Effector memory CD8-positive, alpha-beta T cell (primary cell): ENCODE data around the gene LILRA5.
"Not testable (repeated sequence)": the region's sequence is repeated elsewhere in the genome, so short reads cannot be mapped to it uniquely, and the experiment has no call there.

ENCODE experiments used
- ATAC-seq: fragments of 150-1000 bp; cut with Tn5 transposase; replicated peaks from 2 replicates; pipeline ENCODE4 v1.10.0; 2021; ENCODE audit warnings: mild to moderate bottlenecking, moderate library complexity
- DNase-seq, 3 experiments: peaks; one replicate each; pipeline ENCODE4 v3.0.0; 2021
- H3K27ac Mint-ChIP-seq, 2 donors: one replicate each; pipeline ENCODE4 v1.8.0; 2022; ENCODE audit warnings: mild to moderate bottlenecking in 2 of 2, mixed read lengths in 2 of 2, moderate library complexity in 2 of 2
- H3K27me3 Mint-ChIP-seq, 2 donors: one replicate each; pipeline ENCODE4 v1.8.0; 2022; ENCODE audit warnings: mixed read lengths in 2 of 2
- H3K36me3 Mint-ChIP-seq: one replicate; pipeline ENCODE4 v1.8.0; 2022; ENCODE audit warnings: mild to moderate bottlenecking, moderate library complexity, mixed read lengths; ENCODE audit not compliant: insufficient read depth
- H3K4me1 Mint-ChIP-seq, 2 donors: one replicate each; pipeline ENCODE4 v1.8.0; 2022; ENCODE audit warnings: low read depth in 2 of 2, mixed read lengths in 2 of 2
- H3K4me3 Mint-ChIP-seq, 2 donors: one replicate each; pipeline ENCODE4 v1.8.0; 2022; ENCODE audit warnings: mild to moderate bottlenecking in 2 of 2, mixed read lengths in 2 of 2, moderate library complexity in 2 of 2
- H3K9me3 Mint-ChIP-seq, 2 donors: one replicate each; pipeline ENCODE4 v1.8.0; 2022; ENCODE audit warnings: mixed read lengths in 2 of 2

LILRA5 gene

DNA sequence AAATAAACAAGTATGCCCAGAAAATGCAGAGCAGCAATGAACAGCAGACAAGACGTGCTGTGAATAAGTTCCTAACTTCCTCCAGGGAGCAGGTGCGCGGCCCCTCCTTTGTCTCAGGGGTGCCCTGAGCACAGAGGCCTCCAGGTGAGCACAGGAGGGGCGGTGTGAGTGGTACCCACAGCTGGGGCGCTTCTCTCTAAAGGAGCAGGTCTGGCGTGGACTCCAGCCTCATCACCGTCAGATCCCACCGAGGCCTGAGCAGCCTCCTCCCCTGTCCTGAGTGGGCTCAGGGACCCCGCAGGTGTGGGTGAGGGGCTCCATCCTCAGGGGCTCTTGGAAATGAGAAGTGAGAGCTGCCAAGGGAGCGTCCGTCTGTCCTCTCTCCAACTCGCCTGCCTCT lies 3.2 kb downstream of the LILRA5 start:
- Mint-ChIP-seq H3K36me3 (peaks cover 4% of the 10 kb centered on the region), H3K9me3 (no peaks in the 10 kb centered on the region), H3K27ac (no peak overlapping the region), H3K27me3 (peaks cover 47 to 80% of the 10 kb centered on the region in 2 donors), H3K4me1 (peaks cover 0 to 6% of the 10 kb centered on the region in 2 donors), H3K4me3 (no peak overlapping the region)
- DNase-seq, result no peak
- ATAC-seq, result no peak

DNA sequence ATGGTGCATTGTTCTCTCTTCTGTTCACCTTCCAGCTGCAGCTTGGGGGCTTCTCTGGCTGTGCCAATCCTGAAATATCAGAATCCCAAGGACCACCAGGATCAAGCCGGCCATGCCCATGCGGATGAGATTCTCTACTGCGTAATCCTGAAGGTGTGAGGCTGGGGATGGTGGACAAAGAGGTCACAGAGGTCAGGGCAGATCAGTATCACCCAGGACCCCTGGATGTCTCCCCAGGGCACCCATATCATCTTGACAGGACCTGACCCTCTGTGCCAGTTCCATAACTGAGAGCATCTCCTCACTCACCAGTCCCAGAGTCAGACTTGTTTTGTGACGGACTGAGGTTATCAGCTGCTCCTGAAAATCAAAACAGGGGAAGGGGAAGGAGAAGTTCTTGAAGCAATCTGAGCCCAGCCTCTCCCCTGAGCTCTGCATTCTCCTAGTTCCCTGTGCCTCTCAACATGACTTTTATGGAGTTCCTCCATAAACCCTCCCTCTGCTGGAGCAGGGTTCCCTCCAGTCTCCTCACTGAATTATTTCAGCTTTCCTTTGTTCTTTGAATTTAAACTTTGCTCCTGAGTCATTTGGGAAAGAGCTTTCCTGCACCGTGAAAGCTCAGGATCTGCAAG lies 5.5 kb downstream of the LILRA5 start:
- H3K9me3 Mint-ChIP-seq, result no peaks in the 10 kb centered on the region

DNA sequence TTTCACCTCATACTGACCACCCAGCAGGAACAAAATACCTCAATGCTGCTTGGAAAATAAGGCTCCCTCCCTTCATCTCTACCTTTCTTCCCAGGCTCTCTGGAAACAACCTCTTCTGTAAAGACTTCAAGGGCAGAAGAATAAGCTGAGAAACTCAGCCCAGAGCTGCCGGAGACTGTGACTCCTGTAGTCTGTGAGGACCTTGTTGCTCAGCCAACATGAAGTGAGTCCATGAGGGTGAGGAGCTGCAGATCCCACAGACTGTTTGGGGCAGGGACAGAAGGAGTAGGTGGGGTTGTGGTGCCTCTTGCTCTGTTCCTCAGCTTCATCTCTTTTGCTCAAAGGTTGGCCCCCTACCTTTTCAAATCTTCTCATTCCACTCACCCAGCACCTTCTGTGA lies 7.8 kb downstream of the LILRA5 start:
- ATAC-seq, result no peak
- peaks cover 8% of the 10 kb centered on the region for H3K36me3 Mint-ChIP-seq
- H3K4me1 Mint-ChIP-seq, result peaks cover 0 to 14% of the 10 kb centered on the region in 2 donors
- H3K27ac Mint-ChIP-seq, result no peak overlapping the region
- no peak overlapping the region for H3K4me3 Mint-ChIP-seq
- DNase-seq, result no peak
- no peaks in the 10 kb centered on the region for H3K9me3 Mint-ChIP-seq
- peaks cover 30 to 45% of the 10 kb centered on the region in 2 donors for H3K27me3 Mint-ChIP-seq

More for the DNA sequence above, 5.5 kb downstream of the LILRA5 start:
- DNase-seq (no peak), ATAC-seq (no peak)
- peaks cover 0 to 14% of the 10 kb centered on the region in 2 donors for H3K4me1 Mint-ChIP-seq
- H3K27ac Mint-ChIP-seq, result no peak overlapping the region
- H3K4me3 Mint-ChIP-seq, result no peak overlapping the region
- H3K36me3 Mint-ChIP-seq, result peaks cover 6% of the 10 kb centered on the region
- H3K27me3 Mint-ChIP-seq, result peaks cover 38 to 57% of the 10 kb centered on the region in 2 donors

GRCh38 chr19:54302257-54302656 lies 10.7 kb downstream of the LILRA5 start:
- no peak for DNase-seq
- Mint-ChIP-seq H3K4me1 (peaks cover 0 to 16% of the 10 kb centered on the region in 2 donors), H3K36me3 (peaks cover 6% of the 10 kb centered on the region), H3K27ac (no peak overlapping the region), H3K9me3 (no peaks in the 10 kb centered on the region), H3K27me3 (peaks cover 29 to 55% of the 10 kb centered on the region in 2 donors), H3K4me3 (no peak overlapping the region)
- ATAC-seq, result no peak

DNA sequence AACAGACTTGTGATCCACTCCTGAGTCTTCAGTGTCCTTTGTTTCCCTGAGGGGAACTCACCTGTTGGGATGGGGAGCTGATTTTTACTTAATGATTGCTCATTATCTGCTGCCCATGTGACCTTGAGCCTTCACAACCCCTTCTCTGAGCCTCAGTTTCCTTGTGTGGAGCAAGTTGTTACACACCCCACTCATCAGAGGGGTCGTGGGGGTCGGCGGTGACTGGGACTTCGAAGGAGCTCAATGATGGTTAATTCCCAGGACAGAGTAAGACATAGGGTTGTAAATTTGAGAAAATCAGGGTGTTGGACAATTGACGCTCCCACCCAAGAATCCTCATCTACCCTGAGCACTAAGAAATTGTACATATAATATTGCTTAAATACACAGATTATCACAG lies 13.5 kb downstream of the LILRA5 start:
- Mint-ChIP-seq H3K27me3 (peaks cover 21 to 40% of the 10 kb centered on the region in 2 donors), H3K36me3 (peaks cover 3% of the 10 kb centered on the region), H3K4me3 (no peak overlapping the region), H3K4me1 (peaks cover 0 to 9% of the 10 kb centered on the region in 2 donors), H3K9me3 (no peaks in the 10 kb centered on the region), H3K27ac (no peak overlapping the region)
- ATAC-seq (no peak), DNase-seq (no peak)

DNA sequence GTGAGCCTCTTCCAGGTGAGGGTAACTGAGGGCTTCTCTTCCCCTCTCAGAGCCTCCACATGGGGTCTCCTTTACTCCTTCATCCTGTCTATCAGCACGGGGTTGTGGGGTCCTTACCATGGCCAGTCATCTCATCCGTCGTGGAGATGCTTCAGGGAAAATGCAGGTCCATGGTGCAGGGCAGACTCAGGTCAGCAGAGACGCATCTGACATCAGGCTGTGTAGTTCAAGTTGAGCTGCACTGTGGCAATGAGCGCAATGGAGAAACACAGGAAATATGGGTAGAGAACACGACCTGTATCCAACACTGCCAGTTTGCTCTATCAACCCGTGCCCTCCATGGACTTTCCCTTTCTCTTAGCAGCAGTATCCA lies 13.9 kb downstream of the LILRA5 start:
- Mint-ChIP-seq H3K9me3 (no peaks in the 10 kb centered on the region), H3K4me1 (peaks cover 0 to 5% of the 10 kb centered on the region in 2 donors), H3K27ac (no peak overlapping the region), H3K36me3 (peaks cover 3% of the 10 kb centered on the region), H3K27me3 (peaks cover 24 to 44% of the 10 kb centered on the region in 2 donors), H3K4me3 (no peak overlapping the region)
- DNase-seq (no peak), ATAC-seq (no peak)

- H3K27ac Mint-ChIP-seq, result no peak overlapping the region
- peaks cover 3% of the 10 kb centered on the region for H3K36me3 Mint-ChIP-seq
- peaks cover 30 to 45% of the 10 kb centered on the region in 2 donors for H3K27me3 Mint-ChIP-seq
- no peak for ATAC-seq
- no peaks in the 10 kb centered on the region for H3K9me3 Mint-ChIP-seq
- no peak overlapping the region for H3K4me3 Mint-ChIP-seq
- peaks cover 0 to 2% of the 10 kb centered on the region in 2 donors for H3K4me1 Mint-ChIP-seq
- no peak for DNase-seq
These were observed 14.4 kb downstream of the LILRA5 start for GRCh38 chr19:54298357-54299125.

GRCh38 chr19:54297759-54298305 lies 15.1 kb downstream of the LILRA5 start:
- no peak overlapping the region for H3K4me3 Mint-ChIP-seq
- peaks cover 3% of the 10 kb centered on the region for H3K36me3 Mint-ChIP-seq
- H3K27ac Mint-ChIP-seq, result no peak overlapping the region
- no peaks in the 10 kb centered on the region for H3K9me3 Mint-ChIP-seq
- H3K4me1 Mint-ChIP-seq, result peaks cover 2 to 3% of the 10 kb centered on the region in 2 donors
- no peak for ATAC-seq
- peaks cover 31 to 45% of the 10 kb centered on the region in 2 donors for H3K27me3 Mint-ChIP-seq
- DNase-seq, result no peak

DNA sequence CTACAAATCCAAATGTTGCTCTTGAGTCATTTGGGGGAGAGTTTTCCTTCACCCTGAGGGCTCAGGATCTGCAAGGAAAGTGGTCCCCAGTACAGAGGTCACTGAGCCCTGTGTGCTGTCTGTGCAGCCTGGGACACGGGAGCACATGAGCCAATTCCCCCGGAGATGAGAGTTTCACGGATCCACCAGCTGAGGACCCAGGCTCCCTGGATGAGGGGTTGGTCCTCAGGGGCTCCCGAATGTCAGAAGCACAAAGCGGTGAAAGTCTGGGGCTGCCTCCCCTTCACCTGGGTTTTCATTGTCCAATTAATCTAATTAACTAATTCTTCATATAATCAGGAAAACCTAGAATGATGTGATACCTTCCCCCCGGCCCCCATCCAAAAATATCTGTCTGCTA lies 18.4 kb downstream of the LILRA5 start:
- H3K4me1 Mint-ChIP-seq, result peaks cover 3 to 6% of the 10 kb centered on the region in 2 donors
- H3K9me3 Mint-ChIP-seq, result no peaks in the 10 kb centered on the region
- H3K27me3 Mint-ChIP-seq, result peaks cover 34 to 42% of the 10 kb centered on the region in 2 donors
- H3K27ac Mint-ChIP-seq, result no peak overlapping the region
- no peak overlapping the region for H3K4me3 Mint-ChIP-seq
- no peaks in the 10 kb centered on the region for H3K36me3 Mint-ChIP-seq
- ATAC-seq (no peak), DNase-seq (no peak)

- not testable (repeated sequence) for ATAC-seq, H3K4me3 Mint-ChIP-seq, H3K27ac Mint-ChIP-seq, DNase-seq, H3K9me3 Mint-ChIP-seq, H3K36me3 Mint-ChIP-seq, H3K4me1 Mint-ChIP-seq
- H3K27me3 Mint-ChIP-seq, result peaks cover 37 to 47% of the 10 kb centered on the region in 2 donors
These were observed 23.8 kb downstream of the LILRA5 start for GRCh38 chr19:54289160-54289559.

DNA sequence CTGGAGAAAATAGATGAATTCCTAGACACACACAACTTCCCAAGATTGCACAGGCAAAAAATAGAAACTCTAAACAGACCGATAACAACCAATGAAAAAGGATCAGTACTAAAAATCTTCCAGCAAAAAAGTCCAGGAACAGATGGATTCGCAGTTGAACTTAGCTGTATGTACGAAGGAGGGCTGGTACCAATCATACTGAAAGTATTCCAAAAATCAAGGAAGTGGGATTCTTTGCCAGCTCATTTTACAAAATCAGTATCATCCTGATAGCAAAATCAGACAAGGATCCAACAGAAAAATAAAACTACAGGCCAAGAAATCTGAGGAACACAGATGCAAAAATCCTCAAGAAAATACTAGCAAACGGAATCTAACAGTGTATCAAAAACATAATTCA lies 25.5 kb downstream of the LILRA5 start:
- Mint-ChIP-seq H3K27me3 (peaks cover 34 to 62% of the 10 kb centered on the region in 2 donors), H3K4me3 (no peak overlapping the region), H3K9me3 (no peaks in the 10 kb centered on the region), H3K4me1 (peaks cover 4 to 8% of the 10 kb centered on the region in 2 donors), H3K36me3 (no peaks in the 10 kb centered on the region), H3K27ac (no peak overlapping the region)
- no peak for ATAC-seq
- no peak for DNase-seq

DNA sequence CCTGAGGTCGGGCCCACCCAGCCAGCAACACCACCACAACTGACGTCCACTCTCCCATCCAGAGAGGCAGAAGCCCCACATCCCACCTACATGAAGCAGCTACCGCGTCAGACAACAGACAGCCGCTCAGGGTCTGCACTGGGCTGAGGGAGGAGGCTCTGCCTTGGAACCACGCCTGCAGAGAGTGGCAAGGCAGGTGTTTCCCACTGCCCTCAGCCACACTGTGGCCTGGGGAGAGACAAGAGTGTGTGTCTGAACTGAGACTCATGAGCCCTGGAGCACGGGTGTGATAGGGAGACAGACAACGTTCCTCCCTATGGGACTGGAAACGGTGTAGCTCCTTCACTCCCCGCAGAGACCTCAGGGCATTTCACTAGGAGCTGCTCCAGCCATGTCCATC lies 26.7 kb downstream of the LILRA5 start:
- peak; percentile 54 for ATAC-seq
- H3K27ac Mint-ChIP-seq, result peak overlapping the region; percentile 24 to 26
- not testable (repeated sequence) for DNase-seq, H3K9me3 Mint-ChIP-seq, H3K4me3 Mint-ChIP-seq, H3K4me1 Mint-ChIP-seq, H3K36me3 Mint-ChIP-seq
- H3K27me3 Mint-ChIP-seq, result peaks cover 44 to 74% of the 10 kb centered on the region in 2 donors

GRCh38 chr19:54285427-54286056 lies 27.4 kb downstream of the LILRA5 start:
- H3K36me3 Mint-ChIP-seq, H3K9me3 Mint-ChIP-seq, H3K4me1 Mint-ChIP-seq, H3K4me3 Mint-ChIP-seq: not testable (repeated sequence)
- H3K27me3 Mint-ChIP-seq, result peaks cover 46 to 77% of the 10 kb centered on the region in 2 donors
- peak overlapping the region; percentile 24 to 26 for H3K27ac Mint-ChIP-seq
- ATAC-seq (peak; percentile 83), DNase-seq (peak in 1 of 3 experiments; percentile 18)
